K562 (cell line): ENCODE data around the gene TRAF3IP1. TPM values are rescaled to one million over a fixed set of nuclear protein-coding genes. Genes with fewer than 3 reads are reported as not detected.

ENCODE experiments used
- ADNP ChIP-seq: fragments of 200-800 bp; sonication (Bioruptor generic); IDR thresholded peaks from 2 replicates; pipeline ENCODE4 v1.6.1; 2016; ENCODE audit warnings: missing genetic modification characterization, missing compliant biosample characterization
- HDAC3 ChIP-seq: fragments of 450-650 bp; IDR thresholded peaks from 2 replicates; pipeline ENCODE4 v1.6.1; 2018; ENCODE audit warnings: borderline replicate concordance, mild to moderate bottlenecking, moderate library complexity; ENCODE audit not compliant: partially characterized antibody
- MGA ChIP-seq: fragments of 450-650 bp; IDR thresholded peaks from 2 replicates; pipeline ENCODE4 v1.6.1; 2016; ENCODE audit warnings: mild to moderate bottlenecking, moderate library complexity
- NFIC ChIP-seq: fragments of 450-650 bp; IDR thresholded peaks from 2 replicates; pipeline ENCODE4 v1.6.1; 2017; ENCODE audit warnings: mild to moderate bottlenecking, inconsistent platforms
- THRB ChIP-seq: fragments of 450-650 bp; formaldehyde crosslinking; conservative IDR thresholded peaks from 2 replicates; pipeline ENCODE4 v1.4.0; 2022; ENCODE audit warnings: mild to moderate bottlenecking, missing genetic modification characterization
- ZNF518B ChIP-seq: fragments of 250-450 bp; sonication (Bioruptor Pico); IDR thresholded peaks from 2 replicates; pipeline ENCODE4 v1.5.0; 2021; ENCODE audit warnings: mild to moderate bottlenecking, moderate library complexity
- polyA plus RNA-seq, 8 experiments: library from polyadenylated mRNA; depleted of rRNA in 4 of 8; stranded (reverse) in 5 of 8; unstranded in 3 of 8; fragments of >200 nt; fragmentation: Nextera tagmentation in 2 of 8; fragmentation: Illumina TruSeq in 1 of 8; extraction: Ambion mirVana in 2 of 8; extraction: Trizol in 1 of 8; gene quantifications; 2 replicates each; pipeline versions ENCODE4 v1.2.1 to v1.2.3, GENCODE V29; 2011 to 2014; ENCODE audit warnings: inconsistent platforms in 1 of 8, missing spikeins in 1 of 8
- total RNA-seq, 7 experiments: library from RNA; depleted of rRNA in 6 of 7; stranded (reverse); fragments of >200 nt in 6 of 7; fragmentation: Illumina TruSeq in 2 of 7; extraction: Trizol in 2 of 7; gene quantifications; 2 replicates each; pipeline versions ENCODE4 v1.2.1 to v1.2.3, GENCODE V29; 2011 to 2021; ENCODE audit warnings: low replicate concordance in 1 of 7

Gene TRAF3IP1
- total and polyA plus RNA-seq, 9 of the 15 experiments (the other 6 are each of a cell fraction or from before 2014, with no cell fraction given) = 1.3 to 7.4 (median 3.4) TPM

GRCh38 chr2:238287737-238288649 lies 32.3 kb upstream of the TRAF3IP1 start, which contains the start of gene PER2 (continued):
- TF ChIP-seq ZNF518B (no peak), HDAC3 (no peak), NFIC (0 out of 2 replicates have a peak, but pooled peaks have one; percentile 26), ADNP (tag) (no peak), THRB (CRISPR knock-in tag) (no peak), MGA (no peak)
